ENCODE results near the gene COG6. TPM values are rescaled to one million over a fixed set of nuclear protein-coding genes. Genes with fewer than 3 reads are reported as not detected.

Gene COG6
- total and polyA plus RNA-seq, 11 donors, result 6.3 to 52.7 (median 26.8) TPM

DNA sequence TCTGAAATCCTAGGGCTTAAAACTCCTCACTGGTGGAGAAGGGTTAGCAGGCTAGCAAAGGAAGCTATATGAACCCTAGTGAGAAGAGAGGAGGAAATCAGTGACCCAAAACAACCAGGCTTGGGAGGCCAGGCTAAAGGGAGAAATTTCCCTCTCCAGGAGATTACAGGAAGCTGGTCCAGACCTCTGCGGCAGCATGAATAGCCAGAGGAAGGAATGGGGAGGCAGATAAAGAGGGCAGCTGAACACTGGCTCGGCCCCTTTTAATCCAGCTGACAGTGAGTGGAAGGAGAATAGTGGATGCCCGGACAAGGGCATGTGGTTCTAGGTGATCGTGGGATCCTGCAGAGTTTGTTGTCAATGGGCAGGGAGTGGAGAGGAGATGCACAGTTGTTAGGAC is 130.6 kb downstream of the COG6 start:
- Histone ChIP-seq H3K27me3 (peaks cover 0 to 3% (median 0%) of the 10 kb centered on the region in 9 donors), H3K4me1 (peaks cover 0 to 26% (median 4%) of the 10 kb centered on the region in 12 donors), H3K9me3 (peaks cover 0 to 18% (median 0%) of the 10 kb centered on the region in 12 donors), H3K36me3 (no peaks in the 10 kb centered on the region), H3K4me3 (no peak overlapping the region), H3K27ac (peak overlapping the region in 3 of 12 donors; percentile 36 to 41 (median 39))
- 41 to 45% (median 42%) methylated on average over 4 of the region's 4 CpGs for WGBS, 4 donors
- DNase-seq (no peak), ATAC-seq (peak in 2 of 4 donors; percentile 27 to 42)
- intact Hi-C loops (cut with DNase I), result loop anchor here in 3 of 10 donors (5.0 to 10.0 kb wide), 4 partner anchors 156 to 899 kb away; partner anchors contain the start of gene FOXO1 (in 1 of the 3)
- TF ChIP-seq POLR2A (IDR thresholded peaks at IDR 0.05), result no peak
- TF ChIP-seq, protein P1, sequence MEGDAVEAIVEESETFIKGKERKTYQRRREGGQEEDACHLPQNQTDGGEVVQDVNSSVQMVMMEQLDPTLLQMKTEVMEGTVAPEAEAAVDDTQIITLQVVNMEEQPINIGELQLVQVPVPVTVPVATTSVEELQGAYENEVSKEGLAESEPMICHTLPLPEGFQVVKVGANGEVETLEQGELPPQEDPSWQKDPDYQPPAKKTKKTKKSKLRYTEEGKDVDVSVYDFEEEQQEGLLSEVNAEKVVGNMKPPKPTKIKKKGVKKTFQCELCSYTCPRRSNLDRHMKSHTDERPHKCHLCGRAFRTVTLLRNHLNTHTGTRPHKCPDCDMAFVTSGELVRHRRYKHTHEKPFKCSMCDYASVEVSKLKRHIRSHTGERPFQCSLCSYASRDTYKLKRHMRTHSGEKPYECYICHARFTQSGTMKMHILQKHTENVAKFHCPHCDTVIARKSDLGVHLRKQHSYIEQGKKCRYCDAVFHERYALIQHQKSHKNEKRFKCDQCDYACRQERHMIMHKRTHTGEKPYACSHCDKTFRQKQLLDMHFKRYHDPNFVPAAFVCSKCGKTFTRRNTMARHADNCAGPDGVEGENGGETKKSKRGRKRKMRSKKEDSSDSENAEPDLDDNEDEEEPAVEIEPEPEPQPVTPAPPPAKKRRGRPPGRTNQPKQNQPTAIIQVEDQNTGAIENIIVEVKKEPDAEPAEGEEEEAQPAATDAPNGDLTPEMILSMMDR (IDR thresholded peaks at IDR 0.05), result no peak

DNA sequence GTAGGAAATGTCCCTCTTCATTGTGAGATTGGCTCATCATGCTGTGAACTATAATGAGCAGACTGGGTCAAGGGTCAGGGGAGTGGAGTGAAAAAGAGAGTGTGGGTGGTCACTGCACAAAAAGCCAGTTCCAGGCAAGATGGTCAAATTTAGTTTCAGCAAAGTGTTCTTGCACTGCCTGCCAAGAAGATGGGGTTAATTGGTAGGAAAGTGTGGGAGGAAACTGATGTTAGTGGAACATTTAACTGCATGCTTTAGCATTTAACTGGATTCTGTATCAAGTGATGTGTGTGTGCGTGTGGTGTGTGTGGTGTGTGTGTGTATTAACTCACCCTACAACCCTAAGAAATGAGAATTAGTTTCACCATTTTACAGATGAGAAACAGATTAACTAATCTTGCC is 131.6 kb downstream of the COG6 start:
- Histone ChIP-seq H3K9me3 (peaks cover 0 to 18% (median 0%) of the 10 kb centered on the region in 12 donors), H3K27ac (peak overlapping the region in 2 of 12 donors; percentile 21 to 36), H3K4me3 (no peak overlapping the region), H3K36me3 (no peaks in the 10 kb centered on the region), H3K4me1 (peaks cover 0 to 26% (median 4%) of the 10 kb centered on the region in 12 donors), H3K27me3 (peaks cover 0 to 3% (median 0%) of the 10 kb centered on the region in 9 donors)
- ATAC-seq (peak in 3 of 4 donors; percentile 41 to 62 (median 48)), DNase-seq (peak in 1 of 5 donors; percentile 11)
- intact Hi-C loops (cut with DNase I), result loop anchor here in 3 of 10 donors (5.0 to 10.0 kb wide), 4 partner anchors 155 to 898 kb away; partner anchors contain the start of gene FOXO1 (in 1 of the 3)
- 42 to 65% (median 58%) methylated on average over 1 of the region's 1 CpG for WGBS, 4 donors
- TF ChIP-seq, protein P1 (IDR thresholded peaks at IDR 0.05), result no peak
- no peak for TF ChIP-seq POLR2A (IDR thresholded peaks at IDR 0.05)

DNA sequence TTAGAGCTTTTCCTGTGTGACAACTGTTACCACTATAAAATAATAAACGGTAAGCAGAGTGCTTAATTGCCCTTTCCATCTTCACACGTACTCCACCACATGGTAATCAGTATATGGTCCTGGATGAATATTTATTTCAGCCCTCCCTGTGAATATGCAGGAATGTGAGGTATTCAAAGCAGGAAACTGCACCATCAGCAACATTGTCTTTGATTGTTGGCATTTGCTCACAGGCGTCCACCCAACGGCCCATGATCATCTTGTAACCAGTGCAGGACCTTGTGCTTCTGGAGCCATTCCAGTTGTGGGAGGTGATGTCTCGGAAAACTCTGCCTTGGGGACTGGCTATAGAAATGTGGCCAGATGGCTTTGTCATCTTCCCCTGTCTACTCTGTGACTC is 132.6 kb downstream of the COG6 start:
- no peak for TF ChIP-seq POLR2A (IDR thresholded peaks at IDR 0.05)
- TF ChIP-seq, protein P1 (IDR thresholded peaks at IDR 0.05), result no peak
- ATAC-seq (peak in 3 of 4 donors; percentile 55 to 73 (median 65)), DNase-seq (peak in 4 of 5 donors; percentile 22 to 72 (median 40))
- Histone ChIP-seq H3K4me3 (no peak overlapping the region), H3K27me3 (peaks cover 0 to 3% (median 0%) of the 10 kb centered on the region in 9 donors), H3K27ac (peak overlapping the region in 2 of 12 donors; percentile 21 to 34), H3K9me3 (peaks cover 0 to 21% (median 1%) of the 10 kb centered on the region in 12 donors), H3K36me3 (no peaks in the 10 kb centered on the region), H3K4me1 (peaks cover 0 to 26% (median 4%) of the 10 kb centered on the region in 12 donors)
- WGBS, 4 donors, result 40 to 62% (median 50%) methylated on average over 5 of the region's 5 CpGs
- intact Hi-C loops (cut with DNase I), result loop anchor here in 3 of 10 donors (5.0 to 10.0 kb wide), 4 partner anchors 154 to 897 kb away; partner anchors contain the start of gene FOXO1 (in 1 of the 3)

DNA sequence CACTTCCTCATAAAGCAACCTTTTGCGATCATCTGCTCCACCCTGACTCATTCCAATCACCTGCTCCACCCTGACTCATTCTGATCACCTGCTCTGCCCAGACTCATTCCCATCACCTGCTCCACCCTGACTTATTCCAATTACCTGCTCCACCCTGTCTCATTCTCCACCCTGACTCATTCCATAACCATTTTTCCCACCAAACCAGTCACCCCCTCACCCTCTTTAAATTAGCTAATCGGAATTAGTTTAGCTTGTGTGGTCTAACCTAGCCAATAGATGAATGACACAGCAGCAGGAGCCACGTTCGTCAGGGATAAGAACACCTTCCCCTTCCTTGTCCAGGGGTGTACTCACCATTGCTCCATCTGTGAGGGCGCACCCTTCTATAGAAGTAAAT is 134.0 kb downstream of the COG6 start:
- Histone ChIP-seq H3K9me3 (peaks cover 0 to 32% (median 6%) of the 10 kb centered on the region in 12 donors), H3K27ac (no peak overlapping the region), H3K4me3 (no peak overlapping the region), H3K36me3 (no peaks in the 10 kb centered on the region), H3K4me1 (peaks cover 0 to 22% (median 4%) of the 10 kb centered on the region in 12 donors), H3K27me3 (peaks cover 0 to 3% (median 0%) of the 10 kb centered on the region in 9 donors)
- no peak for DNase-seq
- intact Hi-C loops (cut with DNase I), result loop anchor here in 3 of 10 donors (5.0 to 10.0 kb wide), 4 partner anchors 153 to 895 kb away; partner anchors contain the start of gene FOXO1 (in 1 of the 3)
- TF ChIP-seq, protein P1 (IDR thresholded peaks at IDR 0.05), result no peak
- no peak for TF ChIP-seq POLR2A (IDR thresholded peaks at IDR 0.05)
- WGBS, 4 donors, result 95 to 99% (median 96%) methylated on average over 5 of the region's 5 CpGs
- no peak for ATAC-seq
